A549 (cell line): Measurements from ENCODE around the gene RCBTB2. TPM values are rescaled to one million over a fixed set of nuclear protein-coding genes. Genes with fewer than 3 reads are reported as not detected.
A peak's percentile ranks its signal among the peaks of the same experiment; 100 is the strongest.

Experiments
- ATAC-seq, 2 experiments: fragments of 200-7000 bp in 1 of 2; fragments of >200 bp in 1 of 2; cut with Nextera tagmentation in 1 of 2; cut with Tn5 transposase in 1 of 2; 3 replicates each; pipeline versions ENCODE4 v1.8.0 to v1.9.1; 2018 to 2020; ENCODE audit warnings: mild to moderate bottlenecking in 1 of 2, moderate library complexity in 1 of 2
- CTCF ChIA-PET: fragments of 300-600 bp; sonication (Branson Sonifier 250); formaldehyde crosslinking; extraction: SDS; loops from one replicate; lab custom pipeline; 2021; ENCODE audit warnings: antibody characterized with exemption, inconsistent platforms; lab: Yijun Ruan, JAX
- POLR2A ChIA-PET: fragments of 350-600 bp; formaldehyde crosslinking; extraction: SDS; loops from one replicate; lab custom pipeline; 2021; ENCODE audit warnings: antibody characterized with exemption, inconsistent platforms; lab: Yijun Ruan, JAX
- DNase-seq, 2 experiments: peaks; one replicate each; pipeline versions ENCODE4 v3.0.0 to v3.0.0-alpha.2; 2011 to 2016; ENCODE audit warnings: low read depth in 1 of 2, low spot score in 1 of 2
- FAIRE-seq: peaks from 2 replicates; lab custom pipeline; 2011; peaks lifted over from hg19 to GRCh38; lab: Jason Lieb, UNC
- H3K27ac ChIP-seq, 2 experiments: fragments of >200 bp; sonication (Bioruptor Twin); formaldehyde crosslinking; 3 replicates each; pipeline ENCODE4 v1.5.1; 2016 to 2017
- H3K4me1 ChIP-seq: fragments of >200 bp; sonication (Bioruptor Twin); formaldehyde crosslinking; 3 replicates; pipeline ENCODE4 v1.6.1; 2016
- H3K4me2 ChIP-seq: fragments of >200 bp; sonication (Bioruptor Twin); formaldehyde crosslinking; 3 replicates; pipeline ENCODE4 v1.6.1; 2016
- H3K4me3 ChIP-seq: fragments of >200 bp; sonication (Bioruptor Twin); formaldehyde crosslinking; 3 replicates; pipeline ENCODE4 v1.5.1; 2016
- H3K9me3 ChIP-seq: fragments of >200 bp; sonication (Bioruptor Twin); formaldehyde crosslinking; 3 replicates; pipeline ENCODE4 v1.6.1; 2016
- BCL3 ChIP-seq: fragments of >200 bp; sonication (Bioruptor Twin); formaldehyde crosslinking; IDR thresholded peaks from 3 replicates; pipeline ENCODE4 v1.6.1; 2016
- CBX2 ChIP-seq: fragments of 200-600 bp; sonication (generic); IDR thresholded peaks from 2 replicates; pipeline ENCODE4 v1.6.1; 2016; ENCODE audit warnings: low read depth, mild to moderate bottlenecking, borderline replicate concordance
- CHD4 ChIP-seq: fragments of 200-600 bp; sonication (generic); IDR thresholded peaks from 2 replicates; pipeline ENCODE4 v1.6.1; 2016; ENCODE audit warnings: antibody characterized with exemption, mild to moderate bottlenecking, borderline replicate concordance
- CTCF ChIP-seq: fragments of >200 bp; sonication (Bioruptor Twin); formaldehyde crosslinking; IDR thresholded peaks from 3 replicates; pipeline ENCODE4 v1.5.1; 2016
- E2F6 ChIP-seq: IDR thresholded peaks from 2 replicates; pipeline ENCODE4 v1.6.1; 2012; ENCODE audit warnings: low read depth, borderline replicate concordance
- HDAC2 ChIP-seq: fragments of 200-600 bp; sonication (generic); IDR thresholded peaks from 2 replicates; pipeline ENCODE4 v1.6.1; 2016
- HEYL ChIP-seq: fragments of 250-450 bp; sonication (Bioruptor Pico); IDR thresholded peaks from 2 replicates; pipeline ENCODE4 v1.8.0; 2021; ENCODE audit warnings: mild to moderate bottlenecking, moderate library complexity
- HMGXB4 ChIP-seq: fragments of 250-450 bp; sonication (Bioruptor Pico); IDR thresholded peaks from 2 replicates; pipeline ENCODE4 v1.5.0; 2021; ENCODE audit warnings: mild to moderate bottlenecking, moderate library complexity, borderline replicate concordance
- JUN ChIP-seq, 2 experiments: fragments of >200 bp; sonication (Bioruptor Twin); formaldehyde crosslinking; IDR thresholded peaks; 2 replicates in 1 of 2; 3 replicates in 1 of 2; pipeline ENCODE4 v1.6.1; 2016 to 2017
- MAX ChIP-seq: IDR thresholded peaks from 2 replicates; pipeline ENCODE4 v1.6.1; 2012
- PHF8 ChIP-seq: fragments of 200-600 bp; sonication (generic); IDR thresholded peaks from 2 replicates; pipeline ENCODE4 v1.6.1; 2016; ENCODE audit warnings: low read depth, mild to moderate bottlenecking, antibody characterized with exemption, moderate library complexity, borderline replicate concordance
- POLR2A ChIP-seq: IDR thresholded peaks from 2 replicates; pipeline ENCODE4 v1.6.1; 2012; ENCODE audit warnings: mild to moderate bottlenecking, low read length
- POLR2AphosphoS2 ChIP-seq: conservative IDR thresholded peaks from 2 replicates; pipeline ENCODE4 v1.6.1; 2012; ENCODE audit warnings: low read length, improper control_type of control experiment, inconsistent platforms
- RARB ChIP-seq: fragments of 250-450 bp; sonication (Bioruptor Pico); IDR thresholded peaks from 2 replicates; pipeline ENCODE4 v1.8.0; 2021; ENCODE audit warnings: mild to moderate bottlenecking, moderate library complexity
- RCOR1 ChIP-seq: fragments of 150-350 bp; IDR thresholded peaks from 2 replicates; pipeline ENCODE4 v1.6.1; 2014; ENCODE audit warnings: antibody characterized with exemption, low read length, low read depth
- TFCP2L1 ChIP-seq: fragments of 250-450 bp; sonication (Bioruptor Pico); IDR thresholded peaks from 2 replicates; pipeline ENCODE4 v1.5.0; 2021; ENCODE audit warnings: mild to moderate bottlenecking
- USF2 ChIP-seq: fragments of 450-650 bp; IDR thresholded peaks from 2 replicates; pipeline ENCODE4 v1.6.1; 2014; ENCODE audit warnings: antibody characterized with exemption
- ZFP36 ChIP-seq: fragments of 450-650 bp; IDR thresholded peaks from 2 replicates; pipeline ENCODE4 v1.6.1; 2014; ENCODE audit warnings: borderline replicate concordance; ENCODE audit not compliant: partially characterized antibody
- whole genome bisulfite sequencing: methylation state at CpG from one replicate; pipeline ENCODE4 v1.1.6; 2017; ENCODE audit errors: missing lambda C conversion rate; 5-methylcytosine and 5-hydroxymethylcytosine counted together
- polyA minus RNA-seq: library from RNA; depleted of rRNA, polyadenylated mRNA; stranded (reverse); fragments of >200 nt; gene quantifications from 2 replicates; pipeline ENCODE4 v1.2.3, GENCODE V29; 2011; rRNA and poly(A)+ RNA removed
- polyA plus RNA-seq, 4 experiments: library from polyadenylated mRNA; depleted of rRNA in 3 of 4; stranded (reverse); fragments of >200 nt; fragmentation: RNase III in 1 of 4; extraction: RNeasy Plus Mini Kit Qiagen cat#74134 plus additional on column Dnase treatment in 1 of 4; gene quantifications; 2 replicates in 3 of 4; 3 replicates in 1 of 4; pipeline ENCODE4 v1.2.3, GENCODE V29; 2011 to 2017

Gene RCBTB2
- polyA plus RNA-seq (2011; rRNA removed) (1.8 and 2.0 TPM in 2 replicates), polyA plus RNA-seq (2017; fragmentation: RNase III; extraction: RNeasy Plus Mini Kit Qiagen cat#74134 plus additional on column Dnase treatment) (0.98 to 1.2 TPM (median 1.1 TPM) in 3 replicates), polyA minus RNA-seq (0.78 and 1.0 TPM in 2 replicates)
- polyA plus RNA-seq (2012; cell fraction: cytosol; rRNA removed): 0.56 and 0.66 TPM in 2 replicates
- polyA plus RNA-seq (2012; cell fraction: nucleus; rRNA removed): 0.51 and 0.62 TPM in 2 replicates

- WGBS: 18% methylated on average over 7 of the region's 84 CpGs
- Histone ChIP-seq H3K4me2 (peak within 1 kb of the TSS; percentile 77), H3K27ac (peak within 1 kb of the TSS; percentile 86 to 99), H3K4me3 (peak within 1 kb of the TSS; percentile 62), H3K4me1 (no peaks in the 10 kb centered on the region), H3K9me3 (no peaks in the 10 kb centered on the region)
- no peak for FAIRE-seq
- TF ChIP-seq CBX2 (no peak), POLR2A (peak; percentile 66), HEYL (CRISPR knock-in tag) (no peak), TFCP2L1 (CRISPR knock-in tag) (no peak), USF2 (no peak), MAX (peak; percentile 65), E2F6 (peak; percentile 86), JUN (IDR thresholded peaks at IDR 0.05) (peak; percentile 66 to 88), PHF8 (peak; percentile 88), BCL3 (0 out of 3 replicates have a peak, but pooled peaks have one; percentile 51)
- peak; percentile 96 for ATAC-seq
- CTCF ChIA-PET: interaction anchor here (1.7 kb wide), 1 partner anchor 10 kb away, joined by 6 read pairs; no protein-coding TSS in a partner anchor
- peak; percentile 87 to 96 for DNase-seq
- POLR2A ChIA-PET: interaction anchor here (0.5 to 1.2 kb wide), 25 partner anchors 10 to 1953 kb away, joined by 3 to 14 read pairs (median 3); partner anchors contain the start of genes CAB39L, ITM2B, LPAR6 and NUDT15
These were observed at the start of gene RCBTB2 for GRCh38 chr13:48532506-48533499. Gene RCBTB2, minus strand, starts transcription at chr13:48533080. Its CDS starts 11,141 bp downstream, at chr13:48521939.

GRCh38 chr13:48582084-48582483 lies 49.2 kb upstream of the RCBTB2 start:
- ChIA-PET POLR2A (no interaction called here), CTCF (interaction anchor here (0.6 to 4.9 kb wide), 7 partner anchors 11 to 544 kb away, joined by 3 to 56 read pairs (median 4); partner anchors contain the start of gene NUDT15)

More at GRCh38 chr13:48582084-48582483, 49.2 kb upstream of the RCBTB2 start:
- no peaks in the 10 kb centered on the region for H3K9me3 ChIP-seq
- H3K4me3 ChIP-seq: no peak overlapping the region
- DNase-seq: no peak
- peak in 1 of 2 experiments; percentile 24; a peak in 2 of 6 replicates for ATAC-seq
- WGBS: 53% methylated on average over 3 of the region's 3 CpGs
- no peak overlapping the region for H3K4me2 ChIP-seq
- no peak overlapping the region for H3K27ac ChIP-seq
- no peak for FAIRE-seq
- no peaks in the 10 kb centered on the region for H3K4me1 ChIP-seq
- TF ChIP-seq POLR2AphosphoS2 (no peak), ZFP36 (no peak), CHD4 (no peak), RARB (CRISPR knock-in tag) (no peak), HEYL (CRISPR knock-in tag) (no peak), MAX (no peak), PHF8 (no peak), HMGXB4 (CRISPR knock-in tag) (no peak), HDAC2 (no peak), RCOR1 (no peak), CTCF (no peak)
